Measurements from ENCODE around the gene SWI5. TPM values are rescaled to one million over a fixed set of nuclear protein-coding genes. Genes with fewer than 3 reads are reported as not detected.
"Not testable (repeated sequence)": the region's sequence is repeated elsewhere in the genome, so short reads cannot be mapped to it uniquely, and the experiment has no call there.

The SWI5 gene
- total RNA-seq, 4 donors from 2014 or later = 10.0 to 33.3 (median 25.2) TPM

DNA sequence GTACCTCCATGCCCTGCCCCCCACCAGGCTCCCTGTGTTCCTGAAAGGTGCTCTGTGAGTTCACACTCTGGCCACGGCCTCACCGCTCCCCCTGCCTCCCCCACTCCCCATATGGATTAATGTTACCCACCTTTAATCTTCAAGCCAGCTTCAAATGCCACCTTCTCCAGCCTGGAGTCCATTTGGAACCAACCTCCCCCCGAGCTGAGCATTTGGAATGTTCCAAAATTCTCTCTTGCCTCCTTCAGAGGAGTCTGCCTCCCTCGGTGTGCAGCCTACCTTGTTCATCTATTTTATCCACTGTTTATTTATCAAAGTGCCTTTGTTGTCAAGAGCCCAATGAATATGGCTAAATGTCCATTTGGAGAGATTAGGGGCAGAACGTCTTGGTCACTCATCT, 4.6 kb upstream of the SWI5 start:
- TF ChIP-seq, protein P1, sequence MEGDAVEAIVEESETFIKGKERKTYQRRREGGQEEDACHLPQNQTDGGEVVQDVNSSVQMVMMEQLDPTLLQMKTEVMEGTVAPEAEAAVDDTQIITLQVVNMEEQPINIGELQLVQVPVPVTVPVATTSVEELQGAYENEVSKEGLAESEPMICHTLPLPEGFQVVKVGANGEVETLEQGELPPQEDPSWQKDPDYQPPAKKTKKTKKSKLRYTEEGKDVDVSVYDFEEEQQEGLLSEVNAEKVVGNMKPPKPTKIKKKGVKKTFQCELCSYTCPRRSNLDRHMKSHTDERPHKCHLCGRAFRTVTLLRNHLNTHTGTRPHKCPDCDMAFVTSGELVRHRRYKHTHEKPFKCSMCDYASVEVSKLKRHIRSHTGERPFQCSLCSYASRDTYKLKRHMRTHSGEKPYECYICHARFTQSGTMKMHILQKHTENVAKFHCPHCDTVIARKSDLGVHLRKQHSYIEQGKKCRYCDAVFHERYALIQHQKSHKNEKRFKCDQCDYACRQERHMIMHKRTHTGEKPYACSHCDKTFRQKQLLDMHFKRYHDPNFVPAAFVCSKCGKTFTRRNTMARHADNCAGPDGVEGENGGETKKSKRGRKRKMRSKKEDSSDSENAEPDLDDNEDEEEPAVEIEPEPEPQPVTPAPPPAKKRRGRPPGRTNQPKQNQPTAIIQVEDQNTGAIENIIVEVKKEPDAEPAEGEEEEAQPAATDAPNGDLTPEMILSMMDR (IDR thresholded peaks at IDR 0.05) = no peak
- no peak for ATAC-seq (ENCODE audit: low FRiP score)
- DNase-seq (ENCODE audit: low spot score) = no peak

DNA sequence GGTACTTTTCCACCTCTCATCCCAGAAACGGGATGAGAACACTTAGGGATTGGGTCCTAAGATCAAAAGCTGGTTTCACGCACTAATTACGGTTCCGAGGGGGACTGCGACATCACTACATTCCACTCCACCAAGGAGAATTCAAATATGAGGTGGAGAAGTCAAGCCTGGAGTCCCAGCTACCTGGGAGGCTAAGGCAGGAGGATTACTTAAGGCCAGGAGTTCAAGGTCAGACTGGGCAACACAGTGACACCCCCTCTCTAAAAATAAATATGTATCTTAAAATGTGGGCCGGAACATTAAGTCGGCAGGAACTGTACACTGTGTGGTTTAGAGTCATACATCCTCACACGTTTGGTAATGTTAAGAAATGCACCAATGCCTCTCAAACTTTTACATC, 1.8 kb upstream of the SWI5 start:
- DNase-seq (ENCODE audit: low spot score) (no peak), ATAC-seq (ENCODE audit: low FRiP score) (no peak)
- TF ChIP-seq, protein P1 (IDR thresholded peaks at IDR 0.05) = no peak

DNA sequence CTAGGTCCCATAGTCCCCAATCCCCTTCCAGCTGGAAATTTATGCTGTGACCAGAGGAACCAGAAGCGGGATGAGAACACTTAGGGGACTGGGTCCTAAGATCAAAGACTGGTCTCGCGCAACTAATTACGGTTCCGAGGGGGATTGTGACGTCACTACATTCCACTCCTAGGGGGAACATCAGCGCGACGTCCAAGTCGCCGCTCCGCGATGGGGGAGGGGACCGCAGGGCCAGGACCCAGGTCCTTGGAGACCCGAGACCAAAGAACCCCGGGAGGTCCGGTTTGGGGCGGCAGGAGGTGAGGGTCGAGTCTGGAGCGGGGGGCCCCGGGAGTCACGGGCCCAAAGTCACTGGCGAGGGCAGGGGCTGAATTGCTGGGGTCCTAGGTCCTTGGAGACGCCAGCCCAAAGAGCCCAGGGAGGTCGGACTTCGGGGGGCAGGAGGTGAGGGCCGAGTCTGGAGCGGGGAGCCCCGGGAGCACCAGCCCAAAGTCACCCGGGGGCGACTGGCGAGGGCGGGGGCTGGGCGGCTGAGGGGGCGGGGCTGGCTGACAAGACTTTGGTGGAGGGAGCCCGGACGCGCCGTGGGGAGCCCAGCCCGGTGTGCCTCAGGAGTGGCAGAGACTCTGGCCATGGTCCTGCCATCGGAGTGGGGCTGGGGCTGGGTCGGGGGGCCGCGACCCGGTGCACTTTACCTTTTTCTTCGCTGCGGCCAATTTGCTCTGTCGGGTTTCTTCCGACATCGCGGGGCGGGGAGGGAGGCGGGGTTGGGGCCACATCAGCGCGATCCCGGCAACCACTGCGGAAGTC, 673 bp upstream of the SWI5 start, which contains the start of gene GOLGA2:
GOLGA2 (minus strand) TSS at position 810 of the 810 bp plus-strand sequence; CDS start at position 779, 31 bp downstream.
- TF ChIP-seq, protein P1 (IDR thresholded peaks at IDR 0.05) = no peak
- DNase-seq (ENCODE audit: low spot score) (no peak), ATAC-seq (ENCODE audit: low FRiP score) (peak; percentile 72)

DNA sequence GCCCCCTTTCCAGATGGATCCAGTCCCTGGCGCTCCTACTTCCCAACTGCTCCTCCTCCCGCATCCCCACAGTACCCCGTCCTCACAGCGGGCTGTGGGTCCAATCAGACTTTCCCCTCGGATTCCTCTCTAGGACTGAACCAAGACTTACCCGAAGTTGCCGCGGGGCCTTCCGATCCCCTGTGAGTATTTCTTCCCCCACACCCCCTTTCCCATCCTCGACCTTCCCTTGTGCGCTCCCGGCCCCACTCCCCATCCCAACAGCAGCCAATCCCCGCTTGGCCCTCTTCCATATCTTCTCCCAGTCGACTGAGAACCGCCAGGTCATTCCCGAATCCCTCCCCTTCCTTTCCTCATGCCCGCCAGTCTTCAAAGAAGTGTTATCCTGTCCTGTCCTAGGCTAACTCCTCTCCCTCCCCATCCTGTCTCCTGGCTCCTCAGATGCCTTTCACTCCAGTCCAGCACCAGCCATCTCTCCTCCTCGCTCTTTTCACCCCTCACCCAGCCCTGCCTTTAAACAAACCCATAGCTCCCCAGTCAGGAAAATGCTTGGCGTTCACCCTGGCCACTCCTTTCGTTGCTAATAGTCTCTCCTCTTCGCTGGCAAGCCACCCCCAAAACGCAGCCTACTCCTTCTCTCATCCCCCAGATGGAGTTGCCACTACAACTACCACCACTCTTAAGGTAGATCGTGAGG, 646 bp downstream of the SWI5 start:
- ATAC-seq (ENCODE audit: low FRiP score) (peak; percentile 34), DNase-seq (ENCODE audit: low spot score) (no peak)
- TF ChIP-seq, protein P1 (IDR thresholded peaks at IDR 0.05) = no peak

DNA sequence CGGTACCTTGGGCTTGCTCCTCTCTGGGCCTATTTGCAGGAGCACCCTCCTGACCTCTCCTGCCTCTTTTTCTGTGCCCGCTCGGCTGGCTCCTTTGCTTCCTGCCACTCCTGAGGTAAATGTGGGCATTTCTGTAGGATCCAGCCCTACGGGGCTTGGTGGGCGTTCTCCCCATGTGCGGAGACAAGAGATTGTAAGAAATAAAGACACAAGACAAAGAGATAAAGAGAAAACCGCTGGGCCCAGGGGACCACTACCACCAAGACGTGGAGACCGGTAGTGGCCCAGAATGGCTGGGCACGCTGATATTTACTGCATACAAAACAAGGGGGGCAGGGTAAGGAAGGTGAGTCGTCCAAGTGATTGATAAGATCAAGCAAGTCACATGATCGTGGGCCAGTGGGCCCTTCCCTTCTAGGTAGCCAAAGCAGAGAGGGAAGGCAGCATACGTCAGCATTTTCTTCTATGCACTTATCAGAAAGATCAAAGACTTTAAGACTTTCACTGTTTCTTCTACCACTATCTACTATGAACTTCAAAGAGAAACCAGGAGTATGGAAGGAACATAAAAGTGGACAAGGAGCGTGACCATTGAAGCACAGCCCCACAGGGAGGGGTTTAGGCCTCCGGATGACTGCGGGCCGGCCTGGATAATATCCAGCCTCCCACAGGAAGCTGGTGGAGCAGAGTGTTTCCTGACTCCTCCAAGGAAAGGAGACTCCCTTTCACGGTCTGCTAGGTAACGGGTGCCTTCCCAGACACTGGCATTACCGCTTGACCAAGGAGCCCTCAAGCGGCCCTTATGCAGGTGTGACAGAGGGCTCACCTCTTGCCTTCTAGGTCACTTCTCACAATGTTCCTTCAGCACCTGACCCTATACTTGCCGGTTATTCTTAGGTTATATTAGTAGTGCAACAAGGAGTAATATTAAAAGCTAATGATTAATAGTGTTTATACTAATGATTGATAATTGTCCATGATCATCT, 3.3 kb downstream of the SWI5 start:
- not testable (repeated sequence) for DNase-seq (ENCODE audit: low spot score); ATAC-seq (ENCODE audit: low FRiP score)

DNA sequence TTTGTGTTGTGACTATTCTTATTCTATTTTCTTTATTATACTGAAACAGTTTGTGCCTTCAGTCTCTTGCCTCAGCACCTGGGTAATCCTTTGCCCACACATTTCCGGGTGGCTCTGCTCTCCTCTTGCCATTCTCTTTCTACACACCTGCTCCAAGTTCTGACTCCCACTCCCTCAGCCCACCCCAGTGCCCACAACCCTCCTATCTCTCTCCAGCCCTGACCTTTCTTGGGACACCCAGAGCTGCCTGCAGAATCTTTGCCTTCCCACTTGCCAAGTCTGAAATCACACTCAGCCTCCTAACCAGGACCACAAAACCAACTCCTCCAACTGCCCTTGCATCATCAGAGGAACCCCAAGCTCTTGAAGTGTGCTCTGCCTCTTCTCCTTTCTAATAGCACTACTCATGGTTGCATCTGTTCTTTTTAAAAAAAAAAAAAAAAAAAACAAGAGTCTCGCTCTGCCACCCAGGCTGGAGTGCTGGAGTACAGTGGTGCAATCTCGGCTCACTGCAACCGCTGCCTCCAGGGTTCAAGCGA, 4.1 kb downstream of the SWI5 start:
- TF ChIP-seq, protein P1 (IDR thresholded peaks at IDR 0.05) = no peak
- ATAC-seq (ENCODE audit: low FRiP score) (no peak), DNase-seq (ENCODE audit: low spot score) (no peak)
